ENCODE data around the gene QRSL1. TPM values are rescaled to one million over a fixed set of nuclear protein-coding genes. Genes with fewer than 3 reads are reported as not detected.

The QRSL1 gene
- total RNA-seq, 1 donor from 2014 or later = 18.4 TPM

GRCh38 chr6:106612671-106613416, 16.5 kb upstream of the QRSL1 start:
- Histone ChIP-seq H3K36me3 (ENCODE audit: control insufficient read depth, insufficient read depth, low read length) (no peaks in the 10 kb centered on the region), H3K4me3 (ENCODE audit: low read depth, low read length) (no peak overlapping the region), H3K27me3 (ENCODE audit: control insufficient read depth, insufficient read depth, low read length) (no peaks in the 10 kb centered on the region)
- DNase-seq (ENCODE audit: low read depth) = no peak
- TF ChIP-seq, protein P1, sequence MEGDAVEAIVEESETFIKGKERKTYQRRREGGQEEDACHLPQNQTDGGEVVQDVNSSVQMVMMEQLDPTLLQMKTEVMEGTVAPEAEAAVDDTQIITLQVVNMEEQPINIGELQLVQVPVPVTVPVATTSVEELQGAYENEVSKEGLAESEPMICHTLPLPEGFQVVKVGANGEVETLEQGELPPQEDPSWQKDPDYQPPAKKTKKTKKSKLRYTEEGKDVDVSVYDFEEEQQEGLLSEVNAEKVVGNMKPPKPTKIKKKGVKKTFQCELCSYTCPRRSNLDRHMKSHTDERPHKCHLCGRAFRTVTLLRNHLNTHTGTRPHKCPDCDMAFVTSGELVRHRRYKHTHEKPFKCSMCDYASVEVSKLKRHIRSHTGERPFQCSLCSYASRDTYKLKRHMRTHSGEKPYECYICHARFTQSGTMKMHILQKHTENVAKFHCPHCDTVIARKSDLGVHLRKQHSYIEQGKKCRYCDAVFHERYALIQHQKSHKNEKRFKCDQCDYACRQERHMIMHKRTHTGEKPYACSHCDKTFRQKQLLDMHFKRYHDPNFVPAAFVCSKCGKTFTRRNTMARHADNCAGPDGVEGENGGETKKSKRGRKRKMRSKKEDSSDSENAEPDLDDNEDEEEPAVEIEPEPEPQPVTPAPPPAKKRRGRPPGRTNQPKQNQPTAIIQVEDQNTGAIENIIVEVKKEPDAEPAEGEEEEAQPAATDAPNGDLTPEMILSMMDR (IDR thresholded peaks at IDR 0.05; ENCODE audit: insufficient read depth, low read length, poor library complexity, severe bottlenecking) = no peak

DNA sequence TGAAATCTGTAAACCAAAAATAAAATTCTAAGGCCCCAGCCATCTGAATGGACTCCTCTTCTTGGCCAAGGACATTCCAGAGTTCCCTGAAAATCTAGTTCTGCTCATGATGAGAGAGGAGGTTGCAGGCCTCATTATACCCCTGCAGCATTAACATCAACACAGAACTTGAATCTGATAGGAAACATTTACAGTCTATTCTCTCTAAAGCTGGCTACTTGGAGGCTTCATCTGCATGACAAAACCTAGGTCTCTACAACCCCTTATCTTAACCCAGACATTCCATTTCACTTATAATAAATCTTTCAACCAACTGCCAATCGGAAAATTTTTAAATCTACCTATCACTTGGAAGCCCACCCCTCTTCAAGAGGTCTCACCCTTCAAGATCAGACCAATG, 15.8 kb upstream of the QRSL1 start:
- Histone ChIP-seq H3K36me3 (ENCODE audit: control insufficient read depth, insufficient read depth, low read length) (no peaks in the 10 kb centered on the region), H3K4me3 (ENCODE audit: low read depth, low read length) (no peak overlapping the region), H3K27me3 (ENCODE audit: control insufficient read depth, insufficient read depth, low read length) (no peaks in the 10 kb centered on the region)
- TF ChIP-seq, protein P1 (IDR thresholded peaks at IDR 0.05; ENCODE audit: insufficient read depth, low read length, poor library complexity, severe bottlenecking) = no peak
- DNase-seq (ENCODE audit: low read depth) = no peak

- TF ChIP-seq, protein P1 (IDR thresholded peaks at IDR 0.05; ENCODE audit: insufficient read depth, low read length, poor library complexity, severe bottlenecking) = no peak
These were observed 15.2 kb upstream of the QRSL1 start for GRCh38 chr6:106614166-106614565.

GRCh38 chr6:106614592-106615257, 14.7 kb upstream of the QRSL1 start:
- TF ChIP-seq, protein P1 (IDR thresholded peaks at IDR 0.05; ENCODE audit: insufficient read depth, low read length, poor library complexity, severe bottlenecking) = no peak

More at GRCh38 chr6:106614166-106614565, 15.2 kb upstream of the QRSL1 start:
- Histone ChIP-seq H3K4me3 (ENCODE audit: low read depth, low read length) (no peak overlapping the region), H3K36me3 (ENCODE audit: control insufficient read depth, insufficient read depth, low read length) (no peaks in the 10 kb centered on the region), H3K27me3 (ENCODE audit: control insufficient read depth, insufficient read depth, low read length) (no peaks in the 10 kb centered on the region)
- DNase-seq (ENCODE audit: low read depth) = no peak

GRCh38 chr6:106617302-106617701, 12.1 kb upstream of the QRSL1 start:
- no peak for DNase-seq (ENCODE audit: low read depth)
- no peaks in the 10 kb centered on the region for H3K27me3 ChIP-seq (ENCODE audit: control insufficient read depth, insufficient read depth, low read length)
- no peak overlapping the region for H3K4me3 ChIP-seq (ENCODE audit: low read depth, low read length)
- TF ChIP-seq, protein P1 (IDR thresholded peaks at IDR 0.05; ENCODE audit: insufficient read depth, low read length, poor library complexity, severe bottlenecking) = no peak
- no peaks in the 10 kb centered on the region for H3K36me3 ChIP-seq (ENCODE audit: control insufficient read depth, insufficient read depth, low read length)

More at GRCh38 chr6:106614592-106615257, 14.7 kb upstream of the QRSL1 start:
- Histone ChIP-seq H3K36me3 (ENCODE audit: control insufficient read depth, insufficient read depth, low read length) (no peaks in the 10 kb centered on the region), H3K27me3 (ENCODE audit: control insufficient read depth, insufficient read depth, low read length) (no peaks in the 10 kb centered on the region), H3K4me3 (ENCODE audit: low read depth, low read length) (no peak overlapping the region)
- no peak for DNase-seq (ENCODE audit: low read depth)

All from kidney epithelial cell (primary cell).